ENCODE results near the gene NXF1.
"Not testable (repeated sequence)": the region's sequence is repeated elsewhere in the genome, so short reads cannot be mapped to it uniquely, and the experiment has no call there.

The NXF1 gene

GRCh38 chr11:62752994-62753735, 52.1 kb downstream of the NXF1 start:
- no peak for TF ChIP-seq CTCF (IDR thresholded peaks at IDR 0.05; ENCODE audit: insufficient read depth, low read depth, low read length, missing control alignments)
- peak overlapping the region; percentile 95 for H3K4me3 ChIP-seq (ENCODE audit: low read length)
- DNase-seq (ENCODE audit: low read depth) = no peak

DNA sequence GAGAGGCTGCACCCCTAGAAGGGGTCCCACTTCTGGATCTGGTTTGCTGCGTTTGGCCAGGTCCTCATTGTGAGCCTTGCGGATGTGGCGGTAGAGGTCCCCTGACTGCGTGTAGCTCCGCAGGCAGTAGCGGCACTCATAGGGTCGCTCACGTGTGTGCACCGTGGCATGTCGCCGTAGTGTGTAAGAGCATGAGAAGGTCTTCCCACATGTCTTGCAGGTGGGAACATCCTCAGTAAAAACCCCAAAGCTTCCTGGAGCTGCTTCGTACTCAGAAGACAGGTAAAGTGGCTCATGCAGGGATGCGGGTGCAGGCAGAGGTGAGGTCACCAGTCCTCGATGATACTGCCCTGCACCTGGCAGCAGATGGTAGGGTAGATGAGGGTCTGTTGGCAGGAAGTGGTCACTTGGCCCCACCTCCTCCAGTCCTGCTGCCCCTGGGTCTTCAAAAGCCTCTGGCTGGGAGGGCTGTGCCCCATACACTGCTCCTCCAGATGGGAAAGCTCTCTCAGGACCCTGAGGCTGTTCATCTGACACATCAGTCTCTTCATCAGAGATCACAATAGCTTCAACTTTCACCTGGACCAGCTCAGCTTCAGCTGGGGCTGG, 53.0 kb downstream of the NXF1 start:
- no peak for DNase-seq (ENCODE audit: low read depth)
- TF ChIP-seq CTCF (IDR thresholded peaks at IDR 0.05; ENCODE audit: insufficient read depth, low read depth, low read length, missing control alignments) = no peak
- no peak overlapping the region for H3K4me3 ChIP-seq (ENCODE audit: low read length)

- H3K4me3 ChIP-seq (ENCODE audit: low read length); DNase-seq (ENCODE audit: low read depth): not testable (repeated sequence)
Observed at GRCh38 chr11:62749931-62750330, 55.3 kb downstream of the NXF1 start.

GRCh38 chr11:62747475-62748160, 57.6 kb downstream of the NXF1 start:
- no peak for TF ChIP-seq CTCF (IDR thresholded peaks at IDR 0.05; ENCODE audit: insufficient read depth, low read depth, low read length, missing control alignments)
- DNase-seq (ENCODE audit: low read depth) = no peak
- no peak overlapping the region for H3K4me3 ChIP-seq (ENCODE audit: low read length)
